Type B pancreatic cell (in vitro differentiated cells): Measurements from ENCODE around the gene JTB. TPM values are rescaled to one million over a fixed set of nuclear protein-coding genes. Genes with fewer than 3 reads are reported as not detected.

Source experiments
- DNase-seq: peaks from one replicate; pipeline ENCODE4 v3.0.0; 2021; ENCODE audit warnings: mixed read lengths; ENCODE audit not compliant: unreplicated experiment; ENCODE audit errors: extremely low spot score
- H3K27ac Mint-ChIP-seq: 2 replicates; pipeline ENCODE4 v1.8.0; 2021; ENCODE audit warnings: mild to moderate bottlenecking, mixed read lengths
- H3K27me3 Mint-ChIP-seq: 2 replicates; pipeline ENCODE4 v1.8.0; 2021; ENCODE audit warnings: mixed read lengths
- H3K36me3 Mint-ChIP-seq: 2 replicates; pipeline ENCODE4 v1.8.0; 2021; ENCODE audit warnings: mixed read lengths
- H3K4me1 Mint-ChIP-seq: one replicate; pipeline ENCODE4 v1.8.0; 2021; ENCODE audit warnings: mixed read lengths; ENCODE audit not compliant: unreplicated experiment
- H3K4me3 Mint-ChIP-seq: 2 replicates; pipeline ENCODE4 v1.8.0; 2021; ENCODE audit warnings: mild to moderate bottlenecking, mixed read lengths
- H3K9me3 Mint-ChIP-seq: 2 replicates; pipeline ENCODE4 v1.8.0; 2021; ENCODE audit warnings: mixed read lengths
- CTCF ChIP-seq: fragments of 200-600 bp; sonication (generic); conservative IDR thresholded peaks from 2 replicates; pipeline ENCODE4 v1.5.0; 2021; ENCODE audit warnings: antibody characterized with exemption, mild to moderate bottlenecking
- total RNA-seq: library from RNA; stranded (reverse); gene quantifications from 2 replicates; pipeline ENCODE4 v1.2.1, GENCODE V29; 2021; ENCODE audit warnings: low replicate concordance

Gene JTB
- total RNA-seq, 1 donor from 2014 or later = 99.2 TPM

DNA sequence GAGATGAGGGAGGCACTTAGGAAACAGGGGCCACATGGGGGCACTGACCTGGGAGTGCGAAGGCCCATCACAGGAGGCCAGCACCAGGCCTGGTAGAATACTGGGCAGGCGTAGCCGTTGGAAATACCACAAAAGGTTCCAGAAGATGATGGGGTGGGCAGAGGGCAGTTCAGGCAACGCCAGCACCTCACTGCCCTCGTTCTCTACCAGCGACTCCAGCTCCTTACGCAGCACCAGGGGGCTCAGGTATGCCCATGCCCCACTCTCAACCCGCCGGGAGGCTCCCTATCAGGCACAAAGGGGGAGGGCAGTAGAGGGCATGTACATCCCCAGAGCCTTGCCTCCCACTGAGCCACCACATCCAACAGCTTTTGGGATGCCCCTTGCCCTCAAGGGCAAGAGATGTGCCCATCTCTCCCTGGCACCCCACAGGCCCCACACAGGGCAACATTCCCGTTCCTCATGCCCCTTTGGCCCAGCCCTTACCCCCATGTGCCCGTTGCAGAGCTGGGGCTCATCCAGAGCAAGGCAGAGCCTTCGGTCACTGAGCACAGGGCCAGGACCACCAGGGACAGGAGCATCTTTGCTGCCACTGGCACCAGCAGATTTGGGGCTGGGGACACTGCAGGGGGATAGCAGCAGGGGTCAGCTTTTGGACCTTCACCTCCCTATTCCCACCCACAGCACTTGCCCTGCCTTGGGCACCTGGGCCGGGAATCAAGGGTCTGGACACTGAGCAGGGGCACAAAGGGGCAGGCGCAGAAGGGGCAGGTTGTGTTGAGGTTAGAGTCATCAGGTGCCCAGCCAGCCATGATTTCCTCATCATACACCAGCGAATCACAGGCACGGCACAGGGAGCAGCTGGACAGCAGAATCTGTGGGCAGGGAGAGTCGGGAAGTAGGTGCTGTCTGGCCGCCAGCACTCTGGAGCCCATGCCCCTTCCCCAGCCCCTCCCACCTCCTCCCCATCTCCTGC, 45.0 kb downstream of the JTB start:
- peaks cover 4% of the 10 kb centered on the region for H3K4me1 Mint-ChIP-seq

GRCh38 chr1:153929981-153930948, 47.2 kb downstream of the JTB start:
- Mint-ChIP-seq H3K9me3 (no peaks in the 10 kb centered on the region), H3K27ac (no peak overlapping the region), H3K4me1 (peaks cover 4% of the 10 kb centered on the region), H3K27me3 (no peaks in the 10 kb centered on the region), H3K36me3 (no peaks in the 10 kb centered on the region), H3K4me3 (no peak overlapping the region)
- DNase-seq = no peak
- peak; percentile 19 for TF ChIP-seq CTCF

More for the DNA sequence above, 45.0 kb downstream of the JTB start:
- H3K36me3 Mint-ChIP-seq = no peaks in the 10 kb centered on the region
- TF ChIP-seq CTCF = no peak
- no peaks in the 10 kb centered on the region for H3K9me3 Mint-ChIP-seq
- DNase-seq = no peak
- no peak overlapping the region for H3K4me3 Mint-ChIP-seq
- no peak overlapping the region for H3K27ac Mint-ChIP-seq
- H3K27me3 Mint-ChIP-seq = no peaks in the 10 kb centered on the region

DNA sequence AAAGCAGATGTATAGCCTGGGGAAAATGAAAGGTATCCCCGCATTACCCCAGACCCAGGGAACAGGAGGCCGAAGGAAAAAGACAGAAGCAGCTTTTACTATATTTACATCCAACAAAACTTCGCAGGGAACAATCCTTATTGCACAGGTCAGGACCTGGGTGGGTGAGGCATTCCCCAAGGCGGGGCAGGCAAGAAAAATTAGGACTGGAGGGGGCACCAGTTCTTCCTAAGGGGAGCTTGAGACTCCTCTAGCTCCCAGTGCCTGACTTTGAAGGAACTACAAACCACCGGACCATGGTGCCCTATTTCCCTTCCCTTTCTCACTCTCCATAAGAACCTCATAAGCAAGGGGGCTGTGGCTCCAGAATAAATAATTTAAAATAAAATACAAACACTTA, 48.0 kb downstream of the JTB start:
- no peak for DNase-seq
- Mint-ChIP-seq H3K4me3 (no peak overlapping the region), H3K27ac (no peak overlapping the region), H3K9me3 (no peaks in the 10 kb centered on the region), H3K36me3 (no peaks in the 10 kb centered on the region), H3K27me3 (no peaks in the 10 kb centered on the region), H3K4me1 (peaks cover 4% of the 10 kb centered on the region)
- no peak for TF ChIP-seq CTCF

GRCh38 chr1:153928791-153929341, 48.6 kb downstream of the JTB start:
- Mint-ChIP-seq H3K36me3 (no peaks in the 10 kb centered on the region), H3K27ac (no peak overlapping the region), H3K9me3 (no peaks in the 10 kb centered on the region), H3K4me1 (peaks cover 4% of the 10 kb centered on the region), H3K27me3 (no peaks in the 10 kb centered on the region), H3K4me3 (no peak overlapping the region)
- TF ChIP-seq CTCF = no peak
- no peak for DNase-seq

DNA sequence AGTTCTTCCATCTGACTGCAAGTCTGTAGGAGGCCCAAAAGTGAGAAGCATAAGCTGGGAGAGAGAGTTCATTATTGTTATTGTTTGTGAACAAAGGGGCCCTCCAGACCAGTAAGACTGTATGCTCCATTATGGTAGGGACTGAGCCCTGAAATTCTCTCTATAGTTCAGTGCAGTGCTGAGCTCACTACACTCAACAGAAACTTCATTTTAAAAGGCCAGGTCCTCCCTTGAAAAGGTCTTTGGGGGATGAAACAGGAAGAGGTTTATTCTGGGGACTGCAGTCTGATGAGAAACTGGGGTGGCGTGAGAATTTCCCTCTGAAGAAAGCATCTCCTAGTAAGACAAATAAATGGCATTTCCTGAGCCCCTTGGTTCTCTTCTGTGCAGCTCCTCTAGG, 49.2 kb downstream of the JTB start:
- Mint-ChIP-seq H3K9me3 (no peaks in the 10 kb centered on the region), H3K4me3 (no peak overlapping the region), H3K27ac (no peak overlapping the region), H3K4me1 (peaks cover 4% of the 10 kb centered on the region), H3K27me3 (no peaks in the 10 kb centered on the region), H3K36me3 (no peaks in the 10 kb centered on the region)
- no peak for TF ChIP-seq CTCF
- DNase-seq = no peak
